Stimulated activated effector memory CD8-positive, alpha-beta T cell treated with anti-CD3 and anti-CD28 coated beads, Interleukin-12 subunit alpha, Interleukin-12 subunit beta, amount 100 ng/mL, for 72 hours (primary cell): ENCODE results near the gene METTL26.

ENCODE experiments used
- ATAC-seq: fragments of 150-1000 bp; cut with Tn5 transposase; 2 replicates; pipeline ENCODE4 v1.10.0; 2021
- DNase-seq, 2 donors: peaks; one replicate each; pipeline ENCODE4 v3.0.0; 2021 to 2022; ENCODE audit warnings: low spot score in 2 of 2
- H3K27ac Mint-ChIP-seq: one replicate; pipeline ENCODE4 v1.8.0; 2022; ENCODE audit warnings: mild to moderate bottlenecking, mixed read lengths
- H3K36me3 Mint-ChIP-seq: one replicate; pipeline ENCODE4 v1.8.0; 2022; ENCODE audit warnings: mild to moderate bottlenecking, mixed read lengths
- H3K4me1 Mint-ChIP-seq: one replicate; pipeline ENCODE4 v1.8.0; 2022; ENCODE audit warnings: mixed read lengths
- H3K4me3 Mint-ChIP-seq: one replicate; pipeline ENCODE4 v1.8.0; 2022; ENCODE audit warnings: mild to moderate bottlenecking, mixed read lengths
- H3K9me3 Mint-ChIP-seq: one replicate; pipeline ENCODE4 v1.8.0; 2022; ENCODE audit warnings: mixed read lengths

METTL26 gene

DNA sequence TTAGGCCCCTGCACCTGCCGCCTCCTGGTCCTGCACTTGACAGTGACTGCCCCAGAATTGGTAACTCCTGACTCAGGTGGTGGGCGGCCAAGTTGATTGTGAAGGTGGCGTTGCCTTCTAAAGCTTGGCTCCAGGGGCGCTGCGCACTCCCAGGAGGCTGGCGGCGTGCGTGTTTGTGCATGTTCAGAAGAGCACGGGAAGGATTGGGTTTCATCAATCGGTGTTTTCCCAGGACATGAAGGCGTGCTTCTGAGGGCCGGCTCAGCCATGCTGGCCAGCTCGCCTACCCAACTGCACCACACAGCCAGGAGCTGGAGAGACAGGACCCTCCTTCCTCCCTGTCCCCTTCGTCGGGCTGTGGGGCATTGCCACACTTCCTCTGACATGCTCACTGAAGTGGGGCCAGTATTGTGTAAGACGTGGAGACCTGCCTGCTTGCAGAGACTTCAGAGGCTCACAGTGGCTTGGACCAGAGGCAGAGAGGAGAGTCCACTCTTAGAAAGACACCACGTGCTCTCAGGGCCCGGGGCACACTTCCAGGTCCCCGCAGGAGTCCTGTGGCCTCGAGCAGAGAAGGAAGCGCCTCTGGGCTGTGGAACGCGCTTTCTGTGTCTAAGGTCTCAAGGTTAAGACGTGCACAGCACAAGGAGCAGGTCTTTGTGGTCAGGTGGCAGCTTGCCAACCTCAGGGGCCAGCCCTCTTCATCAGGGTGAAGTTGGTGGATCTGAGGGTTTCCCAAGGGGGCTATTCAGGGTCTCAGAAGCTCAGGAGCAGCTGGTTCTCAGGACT is 43.4 kb downstream of the METTL26 start:
- peaks cover 45% of the 10 kb centered on the region for H3K36me3 Mint-ChIP-seq
- peaks cover 61% of the 10 kb centered on the region for H3K4me1 Mint-ChIP-seq
- no peak overlapping the region for H3K4me3 Mint-ChIP-seq
- ATAC-seq (no peak), DNase-seq (no peak)
- peak overlapping the region; percentile 56 for H3K27ac Mint-ChIP-seq
- H3K9me3 Mint-ChIP-seq: no peaks in the 10 kb centered on the region

DNA sequence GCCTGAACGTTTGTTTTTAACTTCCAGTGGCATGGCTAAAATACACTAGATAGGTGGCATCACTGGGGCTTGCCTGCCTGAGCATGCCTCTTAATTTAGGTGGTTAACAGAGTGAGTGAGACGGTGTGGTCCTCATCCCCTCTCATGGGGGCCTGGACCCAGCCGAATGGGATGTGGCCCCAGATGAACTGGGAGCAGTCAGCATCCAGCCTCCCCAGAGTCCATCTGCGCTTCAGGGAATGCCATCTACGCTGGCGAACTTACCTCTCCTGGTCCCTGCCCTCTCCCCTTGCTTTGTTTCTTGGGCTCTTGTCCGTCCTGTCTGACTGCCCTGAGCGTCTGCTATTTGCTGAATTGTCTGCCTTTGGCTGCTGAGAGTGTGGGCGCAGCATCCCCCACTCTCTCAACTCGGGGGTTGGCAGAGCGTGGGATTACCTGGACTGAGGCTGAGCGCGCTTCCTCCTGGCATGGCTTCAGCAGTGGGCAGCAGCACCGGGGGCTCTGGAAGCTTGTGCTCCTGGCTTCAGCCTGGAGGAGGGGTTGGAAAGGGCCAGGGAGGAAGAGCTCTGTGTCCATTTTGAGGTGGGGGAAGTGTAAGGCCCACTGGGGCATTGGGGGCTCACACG is 44.1 kb downstream of the METTL26 start:
- peaks cover 46% of the 10 kb centered on the region for H3K36me3 Mint-ChIP-seq
- peak in 1 of 2 donors; percentile 2 for DNase-seq
- no peak for ATAC-seq
- peaks cover 66% of the 10 kb centered on the region for H3K4me1 Mint-ChIP-seq
- H3K27ac Mint-ChIP-seq: peak overlapping the region; percentile 56
- peak overlapping the region; percentile 94 for H3K4me3 Mint-ChIP-seq
- no peaks in the 10 kb centered on the region for H3K9me3 Mint-ChIP-seq

DNA sequence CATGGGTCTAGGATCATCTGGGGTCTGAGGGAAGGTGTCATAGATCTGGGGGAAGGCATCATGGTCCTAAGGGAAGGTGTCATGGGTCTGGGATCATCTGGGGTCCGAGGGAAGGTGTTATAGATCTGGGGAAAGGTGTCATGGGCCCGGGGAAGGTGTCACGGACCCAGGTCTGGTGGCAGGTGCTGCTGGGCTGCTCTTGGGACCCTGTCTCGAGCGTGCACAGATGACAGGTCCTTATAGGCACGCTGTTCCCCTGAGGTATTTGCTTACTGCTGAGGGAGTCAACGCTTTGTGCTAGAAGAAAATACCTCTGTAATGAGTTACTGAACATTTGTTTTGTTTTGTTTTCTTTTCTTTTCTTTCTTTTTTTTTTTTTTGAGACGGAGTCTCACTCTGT is 44.9 kb downstream of the METTL26 start:
- Mint-ChIP-seq H3K4me1 (peaks cover 58% of the 10 kb centered on the region), H3K27ac (peak overlapping the region; percentile 77), H3K36me3 (peaks cover 43% of the 10 kb centered on the region), H3K4me3 (peak overlapping the region; percentile 94), H3K9me3 (no peaks in the 10 kb centered on the region)
- no peak for DNase-seq
- ATAC-seq: no peak

GRCh38 chr16:590815-591200 is 45.3 kb downstream of the METTL26 start:
- Mint-ChIP-seq H3K9me3 (no peaks in the 10 kb centered on the region), H3K4me3 (peak overlapping the region; percentile 94), H3K36me3 (peaks cover 38% of the 10 kb centered on the region), H3K27ac (peak overlapping the region; percentile 77), H3K4me1 (peaks cover 55% of the 10 kb centered on the region)
- ATAC-seq: no peak
- no peak for DNase-seq

GRCh38 chr16:590188-590814 is 45.8 kb downstream of the METTL26 start:
- Mint-ChIP-seq H3K4me1 (peaks cover 58% of the 10 kb centered on the region), H3K27ac (peak overlapping the region; percentile 99), H3K36me3 (peaks cover 36% of the 10 kb centered on the region), H3K4me3 (peak overlapping the region; percentile 94), H3K9me3 (no peaks in the 10 kb centered on the region)
- DNase-seq (peak in 1 of 2 donors; percentile 67), ATAC-seq (peak; percentile 1)

DNA sequence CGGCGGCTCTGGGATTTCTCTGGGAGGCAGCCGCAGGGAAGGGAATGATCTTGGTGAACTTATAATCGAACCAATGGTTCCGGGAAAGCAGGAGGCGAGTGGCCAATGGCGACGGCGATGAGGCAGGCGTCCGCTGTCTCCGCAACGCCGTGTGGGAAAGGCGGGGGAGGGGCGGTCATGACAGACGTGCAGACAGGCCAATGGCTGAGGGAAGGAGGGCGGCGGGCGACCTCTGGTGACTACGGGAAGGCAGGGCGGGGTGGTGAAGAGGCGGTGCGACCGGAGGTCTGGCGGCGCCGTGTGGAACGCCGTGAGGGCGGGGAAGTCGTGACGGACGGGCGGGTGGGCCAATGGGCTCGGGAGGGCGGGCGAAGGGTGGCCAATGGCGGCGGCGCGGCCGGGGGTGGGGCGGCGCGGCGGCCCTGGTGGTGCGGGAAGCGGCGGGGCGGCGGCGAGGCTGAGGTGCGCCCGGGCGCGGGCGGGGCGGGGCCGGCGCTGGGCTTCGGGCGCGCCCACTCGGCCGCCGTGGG is 46.4 kb downstream of the METTL26 start, which contains the start of gene RAB40C:
RAB40C (plus strand) TSS at position 409 of the 530 bp plus-strand sequence. CDS start 226 bp downstream, outside the sequence.
- Mint-ChIP-seq H3K4me3 (peak within 1 kb of the TSS; percentile 94), H3K9me3 (no peaks in the 10 kb centered on the region), H3K4me1 (peaks cover 56% of the 10 kb centered on the region), H3K27ac (peak within 1 kb of the TSS; percentile 99), H3K36me3 (peaks cover 36% of the 10 kb centered on the region)
- peak; percentile 89 for ATAC-seq
- DNase-seq: peak; percentile 98 to 100

DNA sequence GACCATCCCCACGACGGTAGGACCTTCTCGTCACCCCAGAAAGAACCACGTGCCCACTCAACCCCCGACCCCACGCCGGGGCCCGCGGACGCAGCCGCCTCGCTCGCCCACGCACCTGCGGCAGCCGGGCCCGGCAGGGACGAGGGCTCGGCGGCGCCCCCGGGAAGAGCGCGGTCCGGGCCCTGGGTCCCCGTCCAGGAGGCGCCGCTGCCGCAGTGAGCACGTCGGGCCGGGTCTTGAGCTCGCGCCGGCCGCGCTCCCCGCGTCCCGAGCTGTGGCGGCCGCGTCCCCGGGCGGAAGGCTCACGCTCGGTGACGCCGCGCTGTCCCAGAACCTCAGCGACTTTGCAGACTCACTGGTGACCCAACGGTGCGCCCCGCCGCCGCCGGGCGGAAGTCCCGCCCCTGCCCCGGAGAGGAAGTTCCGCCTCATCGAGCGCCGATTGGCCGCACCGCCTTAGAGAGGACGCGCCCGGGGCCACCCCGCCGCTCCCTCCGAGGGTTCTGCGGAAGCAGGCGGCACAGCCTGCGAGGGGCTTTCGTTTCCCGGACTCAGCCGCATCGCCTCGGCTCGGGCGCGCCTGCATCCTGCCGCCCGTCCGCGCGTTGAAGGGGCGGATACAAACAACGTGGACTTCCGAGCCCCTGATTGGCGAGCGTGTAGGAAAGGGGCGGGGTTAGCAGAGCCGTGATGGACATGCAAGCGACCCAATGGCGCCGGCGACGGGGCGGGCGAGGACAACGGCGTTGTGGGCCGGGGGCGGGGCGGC is 47.0 kb downstream of the METTL26 start:
- Mint-ChIP-seq H3K9me3 (no peaks in the 10 kb centered on the region), H3K4me3 (peak overlapping the region; percentile 94), H3K4me1 (peaks cover 50% of the 10 kb centered on the region), H3K27ac (peak overlapping the region; percentile 99), H3K36me3 (peaks cover 36% of the 10 kb centered on the region)
- peak; percentile 83 for ATAC-seq
- DNase-seq: peak; percentile 99 to 100

DNA sequence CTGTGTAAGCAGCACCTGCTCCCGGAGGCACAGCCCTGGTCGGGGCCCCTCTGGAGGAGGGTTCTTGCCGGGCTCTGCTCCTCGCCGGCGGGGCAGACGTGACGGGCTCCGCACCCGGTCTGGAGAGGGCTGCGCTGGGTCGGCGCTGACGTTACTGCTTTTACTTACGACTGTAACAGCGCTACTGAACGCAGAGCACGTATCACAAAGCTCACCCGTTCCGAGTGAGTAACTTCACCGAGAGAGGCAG is 47.5 kb downstream of the METTL26 start:
- H3K27ac Mint-ChIP-seq: peak overlapping the region; percentile 99
- peaks cover 36% of the 10 kb centered on the region for H3K36me3 Mint-ChIP-seq
- ATAC-seq: peak; percentile 53
- no peaks in the 10 kb centered on the region for H3K9me3 Mint-ChIP-seq
- peak overlapping the region; percentile 94 for H3K4me3 Mint-ChIP-seq
- H3K4me1 Mint-ChIP-seq: peaks cover 46% of the 10 kb centered on the region
- DNase-seq: peak in 1 of 2 donors; percentile 84

GRCh38 chr16:586645-587590 is 49.2 kb downstream of the METTL26 start:
- Mint-ChIP-seq H3K27ac (peak overlapping the region; percentile 99), H3K4me3 (peak overlapping the region; percentile 94), H3K9me3 (no peaks in the 10 kb centered on the region), H3K36me3 (peaks cover 36% of the 10 kb centered on the region), H3K4me1 (peaks cover 30% of the 10 kb centered on the region)
- DNase-seq: no peak
- no peak for ATAC-seq

DNA sequence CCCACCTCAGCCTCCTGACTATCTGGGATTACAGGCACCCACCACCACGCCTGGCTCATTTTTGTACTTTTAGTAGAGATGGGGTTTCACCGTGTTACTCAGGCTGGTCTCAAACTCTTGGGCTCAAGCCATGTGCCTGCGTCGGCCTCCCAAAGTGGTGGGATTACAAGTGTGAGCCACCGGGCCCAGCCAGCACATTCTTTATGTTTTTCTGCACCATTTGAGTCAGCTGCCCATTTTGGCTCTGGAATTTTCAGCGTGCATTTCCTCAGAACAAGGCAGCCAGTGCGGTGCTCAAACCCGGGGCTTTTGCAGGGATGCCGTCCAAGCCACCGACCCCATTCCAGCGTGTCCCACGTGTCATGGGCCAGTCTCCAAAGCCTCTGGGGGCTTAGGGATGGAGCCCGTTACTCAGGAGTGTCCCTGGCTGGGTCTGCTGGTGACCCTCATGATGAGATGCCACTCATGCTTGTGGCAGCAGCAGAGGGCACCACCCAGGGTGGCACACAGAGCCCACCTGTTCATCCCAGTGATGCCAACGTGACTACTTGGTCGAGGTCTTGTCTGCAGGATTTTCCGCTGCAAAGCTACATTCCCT is 50.0 kb downstream of the METTL26 start:
- H3K27ac Mint-ChIP-seq: peak overlapping the region; percentile 76
- peaks cover 22% of the 10 kb centered on the region for H3K4me1 Mint-ChIP-seq
- no peak for DNase-seq
- H3K9me3 Mint-ChIP-seq: no peaks in the 10 kb centered on the region
- H3K36me3 Mint-ChIP-seq: peaks cover 34% of the 10 kb centered on the region
- no peak overlapping the region for H3K4me3 Mint-ChIP-seq
- no peak for ATAC-seq

DNA sequence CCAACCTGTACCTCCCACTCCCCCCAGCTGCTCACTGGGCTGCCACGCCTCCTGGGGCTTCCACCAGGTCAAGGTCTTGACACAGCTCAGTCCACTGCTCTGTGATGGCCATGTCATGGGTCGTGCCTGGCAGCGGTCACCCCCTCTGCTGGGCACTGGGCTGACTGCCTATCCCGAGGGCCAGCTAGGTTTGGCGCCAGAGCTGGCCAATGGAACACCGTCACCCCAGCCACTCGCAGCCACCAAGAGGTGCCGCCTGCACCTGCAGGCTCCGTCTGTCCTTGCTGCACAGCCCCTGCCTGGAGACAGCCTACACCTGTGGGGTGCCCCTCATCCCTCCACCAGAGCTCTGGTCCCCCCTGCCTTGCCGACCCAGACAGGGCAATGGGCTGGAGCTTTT is 50.8 kb downstream of the METTL26 start:
- DNase-seq (no peak), ATAC-seq (no peak)
- peaks cover 14% of the 10 kb centered on the region for H3K4me1 Mint-ChIP-seq
- no peak overlapping the region for H3K4me3 Mint-ChIP-seq
- peak overlapping the region; percentile 76 for H3K27ac Mint-ChIP-seq
- H3K9me3 Mint-ChIP-seq: no peaks in the 10 kb centered on the region
- peaks cover 28% of the 10 kb centered on the region for H3K36me3 Mint-ChIP-seq
